ENCODE results near the gene KNDC1. TPM values are rescaled to one million over a fixed set of nuclear protein-coding genes. Genes with fewer than 3 reads are reported as not detected.
A peak's percentile ranks its signal among the peaks of the same experiment; 100 is the strongest.

The KNDC1 gene
- total and polyA plus RNA-seq, 8 donors = 0.05 to 1.7 (median 0.58) TPM; not detected in 1

DNA sequence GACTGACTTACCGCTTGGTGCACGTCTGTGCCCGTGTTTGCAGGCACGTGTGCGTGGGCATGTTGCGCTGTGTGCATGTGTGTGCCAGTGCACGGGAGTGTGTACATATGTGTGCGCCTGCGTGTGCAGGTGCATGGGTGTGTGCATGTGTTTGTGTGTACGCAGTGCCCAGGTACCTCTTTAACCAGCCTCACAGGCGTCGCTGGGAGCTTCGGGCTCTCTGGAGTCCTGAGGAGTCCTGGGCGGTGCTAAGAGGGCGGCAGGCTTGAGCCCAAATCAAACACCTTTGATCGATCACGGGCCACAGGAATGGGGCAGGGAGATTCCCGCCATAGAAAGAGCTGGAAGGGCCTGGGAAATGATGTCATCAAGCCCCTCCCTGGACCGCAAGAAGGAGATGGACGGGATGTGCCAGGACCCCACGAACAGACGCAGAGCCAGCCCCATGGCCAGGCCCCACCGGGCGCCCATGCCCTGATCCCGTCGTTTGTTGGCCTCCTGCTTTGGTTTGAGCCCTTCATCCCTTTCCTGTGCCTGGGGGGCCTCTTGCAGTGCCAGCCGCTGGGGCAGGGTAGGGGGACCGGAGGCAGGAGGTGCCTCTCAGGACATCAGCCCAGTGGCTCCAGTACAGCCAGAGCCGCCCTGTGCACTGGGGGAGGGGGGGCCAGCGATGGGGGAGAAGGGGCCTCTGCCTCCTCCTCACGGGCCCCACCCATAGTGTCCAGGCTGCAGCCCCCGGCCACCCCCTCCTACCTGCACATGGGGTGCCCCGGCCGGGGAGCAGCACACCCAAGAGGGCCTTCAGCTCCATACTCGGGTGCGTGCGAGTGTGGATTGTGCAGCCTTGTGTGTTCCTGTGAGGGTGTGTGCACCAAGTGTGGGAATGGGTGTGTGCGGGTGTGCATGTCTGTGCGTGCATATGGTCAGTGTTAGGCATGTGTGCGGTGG lies 5.8 kb downstream of the KNDC1 start:
- Histone ChIP-seq H3K4me1 (peaks cover 7 to 11% (median 8%) of the 10 kb centered on the region in 4 donors), H3K4me3 (no peak overlapping the region), H3K27ac (no peak overlapping the region), H3K9me3 (no peaks in the 10 kb centered on the region), H3K36me3 (no peaks in the 10 kb centered on the region), H3K27me3 (peaks cover 3 to 74% (median 22%) of the 10 kb centered on the region in 3 donors)
- WGBS, 5 donors = 83 to 90% (median 87%) methylated on average over 17 to 40 of the region's 40 CpGs
- TF ChIP-seq POLR2A (IDR thresholded peaks at IDR 0.05) = no peak
- TF ChIP-seq, protein P1, sequence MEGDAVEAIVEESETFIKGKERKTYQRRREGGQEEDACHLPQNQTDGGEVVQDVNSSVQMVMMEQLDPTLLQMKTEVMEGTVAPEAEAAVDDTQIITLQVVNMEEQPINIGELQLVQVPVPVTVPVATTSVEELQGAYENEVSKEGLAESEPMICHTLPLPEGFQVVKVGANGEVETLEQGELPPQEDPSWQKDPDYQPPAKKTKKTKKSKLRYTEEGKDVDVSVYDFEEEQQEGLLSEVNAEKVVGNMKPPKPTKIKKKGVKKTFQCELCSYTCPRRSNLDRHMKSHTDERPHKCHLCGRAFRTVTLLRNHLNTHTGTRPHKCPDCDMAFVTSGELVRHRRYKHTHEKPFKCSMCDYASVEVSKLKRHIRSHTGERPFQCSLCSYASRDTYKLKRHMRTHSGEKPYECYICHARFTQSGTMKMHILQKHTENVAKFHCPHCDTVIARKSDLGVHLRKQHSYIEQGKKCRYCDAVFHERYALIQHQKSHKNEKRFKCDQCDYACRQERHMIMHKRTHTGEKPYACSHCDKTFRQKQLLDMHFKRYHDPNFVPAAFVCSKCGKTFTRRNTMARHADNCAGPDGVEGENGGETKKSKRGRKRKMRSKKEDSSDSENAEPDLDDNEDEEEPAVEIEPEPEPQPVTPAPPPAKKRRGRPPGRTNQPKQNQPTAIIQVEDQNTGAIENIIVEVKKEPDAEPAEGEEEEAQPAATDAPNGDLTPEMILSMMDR (IDR thresholded peaks at IDR 0.05) = no peak
- TF ChIP-seq POLR2AphosphoS5 (IDR thresholded peaks at IDR 0.05) = no peak
- TF ChIP-seq EP300 (IDR thresholded peaks at IDR 0.05) = no peak
- no peak for DNase-seq
- intact Hi-C loops (cut with DNase I; ENCODE audit: low total_unique reads) = no loop called here

DNA sequence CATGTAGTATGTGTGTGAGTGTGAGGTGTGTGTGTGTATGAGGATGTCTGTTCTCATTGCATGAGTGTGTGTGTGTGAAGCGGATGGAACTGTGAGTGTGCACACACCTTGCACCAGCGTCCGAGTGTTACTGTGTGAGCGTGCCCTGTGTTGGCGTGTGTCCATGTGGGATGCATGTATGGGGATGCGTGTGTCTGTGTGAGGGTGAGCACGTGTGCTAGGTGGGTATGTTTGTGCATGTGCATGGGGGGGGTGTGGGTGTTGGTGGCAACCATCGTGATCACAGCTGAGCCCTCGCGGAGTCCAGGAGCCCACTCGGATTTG lies 6.4 kb downstream of the KNDC1 start:
- H3K4me1 ChIP-seq = peaks cover under 1 to 4% (median 2%) of the 10 kb centered on the region in 4 donors
- H3K27ac ChIP-seq = no peak overlapping the region
- H3K9me3 ChIP-seq = no peaks in the 10 kb centered on the region
- intact Hi-C loops (cut with DNase I; ENCODE audit: low total_unique reads) = no loop called here
- H3K27me3 ChIP-seq = peaks cover 3 to 67% (median 16%) of the 10 kb centered on the region in 3 donors
- no peaks in the 10 kb centered on the region for H3K36me3 ChIP-seq
- DNase-seq = no peak
- no peak overlapping the region for H3K4me3 ChIP-seq
- TF ChIP-seq, protein P1 (IDR thresholded peaks at IDR 0.05) = no peak
- 91 to 94% (median 93%) methylated on average over 11 of the region's 11 CpGs for WGBS, 5 donors

DNA sequence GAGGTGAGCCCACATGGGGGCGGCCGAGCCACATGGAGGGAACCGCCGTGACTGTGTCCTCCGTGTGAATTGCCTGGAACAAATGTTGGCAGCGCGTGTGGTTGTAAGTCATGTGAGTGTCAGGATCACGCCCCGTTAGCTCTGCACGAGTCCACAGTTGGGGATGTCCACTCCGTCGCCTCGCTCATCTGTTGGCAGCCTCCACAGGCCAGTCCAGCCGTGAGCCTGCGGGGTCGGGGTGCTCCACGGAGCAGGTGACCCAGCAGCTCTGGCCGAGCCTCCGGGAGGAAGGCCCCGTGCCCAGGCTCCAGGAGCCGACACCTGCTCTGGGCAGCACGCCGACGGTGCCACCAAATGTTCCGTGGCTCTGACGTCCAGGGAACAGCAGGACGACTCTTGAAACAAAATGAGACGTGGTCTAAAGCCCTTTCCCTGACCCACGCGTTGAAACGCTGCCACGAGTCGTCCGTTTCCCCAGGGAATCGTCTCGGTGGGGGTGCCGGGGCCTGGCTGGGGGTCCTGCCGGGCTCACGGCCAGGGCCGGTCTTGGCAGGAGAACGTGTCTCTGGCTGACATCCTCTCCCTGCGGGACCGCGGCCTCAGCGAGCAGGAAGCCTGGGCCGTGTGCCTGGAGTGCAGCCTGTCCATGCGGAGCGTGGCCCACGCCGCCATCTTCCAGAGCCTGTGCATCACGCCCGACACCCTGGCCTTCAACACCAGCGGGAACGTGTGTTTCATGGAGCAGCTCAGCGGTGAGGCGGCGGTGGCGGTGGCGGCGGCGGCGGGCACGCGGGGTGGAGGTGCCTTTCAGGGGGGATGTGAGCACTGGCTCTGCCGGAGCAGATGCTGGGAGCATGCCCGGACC lies 7.0 kb downstream of the KNDC1 start:
- H3K4me3 ChIP-seq = no peak overlapping the region
- H3K27me3 ChIP-seq = peaks cover 3 to 61% (median 10%) of the 10 kb centered on the region in 3 donors
- WGBS, 5 donors = 82 to 91% (median 88%) methylated on average over 63 to 66 of the region's 66 CpGs
- H3K4me1 ChIP-seq = no peaks in the 10 kb centered on the region
- intact Hi-C loops (cut with DNase I; ENCODE audit: low total_unique reads) = no loop called here
- no peaks in the 10 kb centered on the region for H3K9me3 ChIP-seq
- peak in 1 of 2 donors; percentile 56 for DNase-seq
- TF ChIP-seq EP300 (IDR thresholded peaks at IDR 0.05) (no peak), POLR2AphosphoS5 (IDR thresholded peaks at IDR 0.05) (no peak), POLR2A (IDR thresholded peaks at IDR 0.05) (no peak)
- TF ChIP-seq, protein P1 (IDR thresholded peaks at IDR 0.05) = no peak
- no peaks in the 10 kb centered on the region for H3K36me3 ChIP-seq
- no peak overlapping the region for H3K27ac ChIP-seq
